Measurements from ENCODE around the gene GOLGA8M. TPM values are rescaled to one million over a fixed set of nuclear protein-coding genes. Genes with fewer than 3 reads are reported as not detected.

Gene GOLGA8M
- total and polyA plus RNA-seq, 2 of the 8 experiments (the other 6 are each of a cell fraction or from before 2014, with no cell fraction given), result not detected

GRCh38 chr15:28726102-28726501 lies 13.9 kb upstream of the GOLGA8M start:
- Histone ChIP-seq H3K4ac (replicated peaks; ENCODE audit: insufficient read length, low read depth, low read length) (no peak overlapping the region), H3K23me2 (ENCODE audit: low read depth, low read length) (no peaks in the 10 kb centered on the region), H2BK5ac (ENCODE audit: low read depth, low read length) (no peak overlapping the region), H2BK20ac (ENCODE audit: low read length) (no peak overlapping the region), H3K9ac (replicated peaks in 1 of 4; ENCODE audit: extremely low read depth in 1 of 4, low read depth in 3 of 4, low read length in 3 of 4) (no peak overlapping the region), H2BK15ac (ENCODE audit: low read length) (no peak overlapping the region), H4K91ac (replicated peaks; ENCODE audit: insufficient read length, low read length) (no peak overlapping the region), H3K27me3 (replicated peaks in 1 of 4; ENCODE audit: control insufficient read depth in 3 of 4, extremely low read depth in 1 of 4, insufficient read depth in 3 of 4, low read length in 3 of 4) (no peaks in the 10 kb centered on the region), H2AK5ac (ENCODE audit: low read depth, low read length) (no peak overlapping the region), H3K4me2 (ENCODE audit: insufficient read depth in 1 of 2, low read depth in 2 of 2, low read length in 2 of 2) (no peak overlapping the region), H3K79me2 (ENCODE audit: control insufficient read depth in 1 of 2, insufficient read depth in 2 of 2, low read length in 2 of 2) (no peaks in the 10 kb centered on the region), H3K79me1 (ENCODE audit: low read depth, low read length) (no peaks in the 10 kb centered on the region), H4K5ac (ENCODE audit: insufficient read length, low read depth, low read length) (no peak overlapping the region), H3K36me3 (ENCODE audit: control insufficient read depth in 2 of 4, insufficient read depth in 4 of 4, low read length in 3 of 4) (no peaks in the 10 kb centered on the region), H3K4me1 (replicated peaks in 1 of 4; ENCODE audit: control insufficient read depth in 3 of 4, insufficient read depth in 4 of 4, low read length in 3 of 4) (no peaks in the 10 kb centered on the region; a peak in 1 of 7 replicates), H3K18ac (ENCODE audit: extremely low read depth, low read length) (no peak overlapping the region), H3K27ac (ENCODE audit: low read depth, low read length) (no peak overlapping the region), H3K9me3 (ENCODE audit: insufficient read depth in 2 of 2, low read depth in 1 of 2, low read length in 1 of 2) (no peaks in the 10 kb centered on the region), H4K8ac (ENCODE audit: extremely low read depth, insufficient read depth, low read length) (no peak overlapping the region), H2BK120ac (replicated peaks; ENCODE audit: low read depth, low read length) (no peak overlapping the region), H3K14ac (ENCODE audit: insufficient read length) (no peak overlapping the region), H3K4me3 (ENCODE audit: extremely low read depth in 1 of 4, insufficient read depth in 2 of 4, low read depth in 3 of 4, low read length in 4 of 4) (no peak overlapping the region), H2AFZ (ENCODE audit: low read length) (no peak overlapping the region), H3K23ac (ENCODE audit: insufficient read length) (no peak overlapping the region), H2BK12ac (ENCODE audit: low read depth, low read length) (no peak overlapping the region), H3K56ac (replicated peaks; ENCODE audit: insufficient read length, low read depth, low read length) (no peak overlapping the region), H4K20me1 (replicated peaks in 1 of 2; ENCODE audit: control insufficient read depth in 1 of 2, insufficient read depth in 2 of 2, low read length in 2 of 2) (no peaks in the 10 kb centered on the region)
- CTCF ChIA-PET (ENCODE audit: partially characterized antibody), result no interaction called here
- no peak for DNase-seq (ENCODE audit: low read depth in 1 of 2, low spot score in 2 of 2)
- 98% methylated on average over 15 of the region's 17 CpGs; no CpG with 5 or more reads in 1 of the 2 experiments for WGBS, 2 experiments (ENCODE audit: extremely low coverage in 1 of 2, insufficient coverage in 1 of 2, insufficient read length in 1 of 2, insufficient replicate concordance in 2 of 2, low coverage in 1 of 2, low lambda C conversion rate in 2 of 2, missing lambda C conversion rate in 1 of 2)
- FAIRE-seq, result no peak
- POLR2A ChIA-PET (ENCODE audit: partially characterized antibody), result no interaction called here
- TF ChIP-seq SIRT6 (IDR thresholded peaks at IDR 0.05; ENCODE audit: low read length), result no peak
- TF ChIP-seq ATF2 (IDR thresholded peaks at IDR 0.05; ENCODE audit: low read length), result no peak
- TF ChIP-seq RXRA (IDR thresholded peaks at IDR 0.05; ENCODE audit: insufficient read depth, low read depth, low read length), result no peak
- TF ChIP-seq EP300 (IDR thresholded peaks at IDR 0.05; ENCODE audit: borderline replicate concordance in 1 of 2, low read depth in 2 of 2, low read length in 2 of 2), result no peak
- TF ChIP-seq BCL11A (IDR thresholded peaks at IDR 0.05; ENCODE audit: low read depth in 2 of 2, low read length in 2 of 2), result no peak
- TF ChIP-seq RFX5 (IDR thresholded peaks at IDR 0.05; ENCODE audit: borderline replicate concordance, low read depth, low read length), result no peak
- TF ChIP-seq USF2 (IDR thresholded peaks at IDR 0.05; ENCODE audit: low read length), result no peak
- no peak for TF ChIP-seq YY1 (IDR thresholded peaks at IDR 0.05; ENCODE audit: low read depth, low read length)
- TF ChIP-seq CBX5 (IDR thresholded peaks at IDR 0.05; ENCODE audit: low read depth, low read length), result no peak
- TF ChIP-seq KDM1A (IDR thresholded peaks at IDR 0.05; ENCODE audit: borderline replicate concordance, low read length), result no peak
- TF ChIP-seq CBX8 (IDR thresholded peaks at IDR 0.05; ENCODE audit: borderline replicate concordance, low read depth, low read length), result no peak
- no peak for TF ChIP-seq SP4 (IDR thresholded peaks at IDR 0.05; ENCODE audit: low read length)

All from H1 (cell line).